Liver (tissue), 9 donors: ENCODE measurements around the gene GCN1. TPM values are rescaled to one million over a fixed set of nuclear protein-coding genes. Genes with fewer than 3 reads are reported as not detected.

Experiments
- DNase-seq: peaks from one replicate; pipeline ENCODE4 v3.0.0-alpha.2; 2017; ENCODE audit warnings: low spot score
- H3K27ac ChIP-seq, 2 donors: one replicate each; pipeline ENCODE4 v1.7.0; 2013; ENCODE audit warnings: inconsistent platforms in 2 of 2, low read length in 2 of 2, control low read depth in 1 of 2, low read depth in 1 of 2, mild to moderate bottlenecking in 1 of 2
- H3K27me3 ChIP-seq, 4 donors: one replicate each; pipeline versions ENCODE4 v1.6.1 to v1.7.0; 2013; ENCODE audit warnings: low read length in 3 of 4, inconsistent platforms in 1 of 4, mild to moderate bottlenecking in 1 of 4, moderate library complexity in 1 of 4; ENCODE audit not compliant: control insufficient read depth in 4 of 4, insufficient read depth in 4 of 4
- H3K36me3 ChIP-seq, 4 donors: one replicate each; pipeline versions ENCODE4 v1.6.1 to v1.7.0; 2013; ENCODE audit warnings: low read length in 3 of 4, mild to moderate bottlenecking in 3 of 4, low read depth in 1 of 4, moderate library complexity in 1 of 4; ENCODE audit not compliant: control insufficient read depth in 4 of 4, insufficient read depth in 3 of 4
- H3K4me1 ChIP-seq, 4 donors: one replicate each; pipeline versions ENCODE4 v1.6.1 to v1.7.0; 2013; ENCODE audit warnings: low read length in 3 of 4, mild to moderate bottlenecking in 3 of 4, moderate library complexity in 1 of 4; ENCODE audit not compliant: control insufficient read depth in 4 of 4, insufficient read depth in 4 of 4
- H3K4me3 ChIP-seq, 3 donors: one replicate each; pipeline versions ENCODE4 v1.6.1 to v1.7.0; 2013; ENCODE audit warnings: low read length in 3 of 3, control low read depth in 1 of 3, low read depth in 1 of 3, mild to moderate bottlenecking in 1 of 3
- H3K9ac ChIP-seq, 2 donors: one replicate each; pipeline ENCODE4 v1.7.0; 2013; ENCODE audit warnings: low read length in 2 of 2, mild to moderate bottlenecking in 2 of 2, moderate library complexity in 2 of 2, control low read depth in 1 of 2, low read depth in 1 of 2
- H3K9me3 ChIP-seq, 4 donors: one replicate each; pipeline versions ENCODE4 v1.6.1 to v1.7.0; 2013; ENCODE audit warnings: low read length in 3 of 4; ENCODE audit not compliant: control insufficient read depth in 4 of 4
- ATF3 ChIP-seq: IDR thresholded peaks from 2 replicates; pipeline ENCODE4 v1.6.1; 2016; ENCODE audit warnings: antibody characterized with exemption
- CTCF ChIP-seq: fragments of 150-350 bp; IDR thresholded peaks from 2 replicates; pipeline ENCODE4 v1.5.1; 2017; ENCODE audit warnings: improper control_type of control experiment, low read depth, low read length; ENCODE audit not compliant: missing input control
- EGR1 ChIP-seq, 2 donors: IDR thresholded peaks; 2 replicates each; pipeline ENCODE4 v1.6.1; 2016 to 2018; ENCODE audit warnings: antibody characterized with exemption in 2 of 2, low read depth in 2 of 2
- FOXA1 ChIP-seq: IDR thresholded peaks from 2 replicates; pipeline ENCODE4 v1.6.1; 2016; ENCODE audit warnings: antibody characterized with exemption
- FOXA2 ChIP-seq: IDR thresholded peaks from 2 replicates; pipeline ENCODE4 v1.6.1; 2016; ENCODE audit warnings: antibody characterized with exemption
- GABPA ChIP-seq, 2 donors: IDR thresholded peaks in 1 of 2; conservative IDR thresholded peaks in 1 of 2; 2 replicates each; pipeline ENCODE4 v1.6.1; 2016; ENCODE audit warnings: antibody characterized with exemption in 2 of 2, mild to moderate bottlenecking in 1 of 2, moderate library complexity in 1 of 2
- HNF4A ChIP-seq, 2 donors: conservative IDR thresholded peaks; 2 replicates each; pipeline ENCODE4 v1.6.1; 2016; ENCODE audit warnings: antibody characterized with exemption in 2 of 2, mild to moderate bottlenecking in 2 of 2
- JUND ChIP-seq, 2 donors: IDR thresholded peaks; 2 replicates each; pipeline ENCODE4 v1.6.1; 2016; ENCODE audit warnings: antibody characterized with exemption in 2 of 2
- MAX ChIP-seq: IDR thresholded peaks from 2 replicates; pipeline ENCODE4 v1.6.1; 2016; ENCODE audit warnings: antibody characterized with exemption
- NR2F2 ChIP-seq: IDR thresholded peaks from 2 replicates; pipeline ENCODE4 v1.6.1; 2016; ENCODE audit warnings: antibody characterized with exemption
- RAD21 ChIP-seq, 2 donors: IDR thresholded peaks; 2 replicates each; pipeline ENCODE4 v1.6.1; 2016; ENCODE audit warnings: antibody characterized with exemption in 2 of 2, mild to moderate bottlenecking in 2 of 2
- RXRA ChIP-seq, 2 donors: IDR thresholded peaks; 2 replicates each; pipeline ENCODE4 v1.6.1; 2017 to 2018; ENCODE audit warnings: antibody characterized with exemption in 2 of 2, mild to moderate bottlenecking in 1 of 2
- TAF1 ChIP-seq: conservative IDR thresholded peaks from 2 replicates; pipeline ENCODE4 v1.6.1; 2016; ENCODE audit warnings: antibody characterized with exemption, mild to moderate bottlenecking
- YY1 ChIP-seq: IDR thresholded peaks from 2 replicates; pipeline ENCODE4 v1.6.1; 2016; ENCODE audit warnings: antibody characterized with exemption, mild to moderate bottlenecking
- WGBS: extraction: QIAGEN DNeasy Blood & Tissue Kit; methylation state at CpG from one replicate; pipeline ENCODE4 v1.1.7; 2013; 5-methylcytosine and 5-hydroxymethylcytosine counted together
- polyA plus RNA-seq, 2 donors: library from polyadenylated mRNA; stranded (reverse) in 1 of 2; unstranded in 1 of 2; fragments of 200-250 nt in 1 of 2; fragments of >200 nt in 1 of 2; fragmentation: Nextera tagmentation in 1 of 2; extraction: Ambion mirVana in 1 of 2; gene quantifications; one replicate each; pipeline versions ENCODE4 v1.2.1 to v1.2.3, GENCODE V29; 2013 to 2015
- total RNA-seq, 2 donors: library from RNA; depleted of rRNA; stranded (reverse); fragments of >200 nt; gene quantifications; one replicate each; pipeline ENCODE4 v1.2.3, GENCODE V29; 2014
- TF ChIP-seq, protein P1 (sequence below): IDR thresholded peaks from 2 replicates; pipeline ENCODE4 v1.6.1; 2016; ENCODE audit warnings: antibody characterized with exemption, mild to moderate bottlenecking
- donor health status: healthy.
- donor health status: healthy.
- donor health status: healthy.
- donor health status: healthy.
- donor health status: healthy.

The GCN1 gene
- total and polyA plus RNA-seq, 4 donors, result 7.3 to 78.6 (median 25.8) TPM

DNA sequence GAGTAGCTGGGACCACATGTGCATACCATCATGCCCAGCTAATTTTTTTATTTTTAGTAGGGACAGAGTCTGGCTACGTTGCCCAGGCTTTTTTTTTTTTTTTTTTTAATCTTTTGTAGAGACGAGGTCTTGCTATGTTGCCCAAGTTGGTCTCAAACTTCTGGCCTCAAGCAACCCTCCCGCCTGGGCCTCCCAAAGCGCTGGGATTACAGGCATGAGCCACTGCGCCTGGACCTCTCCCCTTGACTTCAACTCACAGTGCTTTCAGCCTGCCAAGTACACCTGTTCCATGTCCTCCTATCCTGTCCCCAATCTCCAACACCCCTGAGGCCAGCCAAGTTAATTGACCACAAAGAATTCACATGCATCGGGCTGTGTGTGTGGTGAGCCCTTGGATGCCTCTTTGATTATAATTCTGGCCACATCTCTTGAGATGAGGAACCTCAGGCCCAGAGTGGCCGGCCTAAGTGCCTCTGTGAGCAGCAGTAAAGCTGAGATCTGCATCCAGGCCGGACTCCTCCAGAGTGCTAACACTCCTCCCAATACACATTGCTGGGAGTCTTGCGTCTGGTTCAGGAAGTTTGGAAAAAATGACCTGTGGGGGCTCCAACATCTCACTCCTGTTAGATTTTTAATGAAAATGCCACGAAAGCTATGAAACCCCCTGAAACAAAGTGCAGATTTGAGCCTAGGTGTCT is 84.8 kb downstream of the GCN1 start:
- Histone ChIP-seq H3K27ac (no peak overlapping the region), H3K36me3 (peaks cover 0 to 10% (median 8%) of the 10 kb centered on the region in 4 donors), H3K9me3 (no peaks in the 10 kb centered on the region), H3K4me1 (peaks cover 0 to 11% (median 4%) of the 10 kb centered on the region in 4 donors), H3K27me3 (no peaks in the 10 kb centered on the region), H3K4me3 (no peak overlapping the region), H3K9ac (no peak overlapping the region)
- TF ChIP-seq HNF4A (conservative IDR thresholded peaks at IDR 0.05) (no peak), FOXA1 (no peak), CTCF (no peak), TAF1 (no peak), YY1 (no peak), RAD21 (IDR thresholded peaks at IDR 0.05) (no peak), JUND (IDR thresholded peaks at IDR 0.05) (no peak), MAX (no peak), EGR1 (IDR thresholded peaks at IDR 0.05; ENCODE audit: low read depth in 2 of 2) (no peak), GABPA (IDR thresholded peaks at IDR 0.05 in 1 of 2, conservative IDR thresholded peaks at IDR 0.05 in 1 of 2) (no peak), RXRA (IDR thresholded peaks at IDR 0.05) (no peak), FOXA2 (no peak), ATF3 (no peak)
- TF ChIP-seq, protein P1, sequence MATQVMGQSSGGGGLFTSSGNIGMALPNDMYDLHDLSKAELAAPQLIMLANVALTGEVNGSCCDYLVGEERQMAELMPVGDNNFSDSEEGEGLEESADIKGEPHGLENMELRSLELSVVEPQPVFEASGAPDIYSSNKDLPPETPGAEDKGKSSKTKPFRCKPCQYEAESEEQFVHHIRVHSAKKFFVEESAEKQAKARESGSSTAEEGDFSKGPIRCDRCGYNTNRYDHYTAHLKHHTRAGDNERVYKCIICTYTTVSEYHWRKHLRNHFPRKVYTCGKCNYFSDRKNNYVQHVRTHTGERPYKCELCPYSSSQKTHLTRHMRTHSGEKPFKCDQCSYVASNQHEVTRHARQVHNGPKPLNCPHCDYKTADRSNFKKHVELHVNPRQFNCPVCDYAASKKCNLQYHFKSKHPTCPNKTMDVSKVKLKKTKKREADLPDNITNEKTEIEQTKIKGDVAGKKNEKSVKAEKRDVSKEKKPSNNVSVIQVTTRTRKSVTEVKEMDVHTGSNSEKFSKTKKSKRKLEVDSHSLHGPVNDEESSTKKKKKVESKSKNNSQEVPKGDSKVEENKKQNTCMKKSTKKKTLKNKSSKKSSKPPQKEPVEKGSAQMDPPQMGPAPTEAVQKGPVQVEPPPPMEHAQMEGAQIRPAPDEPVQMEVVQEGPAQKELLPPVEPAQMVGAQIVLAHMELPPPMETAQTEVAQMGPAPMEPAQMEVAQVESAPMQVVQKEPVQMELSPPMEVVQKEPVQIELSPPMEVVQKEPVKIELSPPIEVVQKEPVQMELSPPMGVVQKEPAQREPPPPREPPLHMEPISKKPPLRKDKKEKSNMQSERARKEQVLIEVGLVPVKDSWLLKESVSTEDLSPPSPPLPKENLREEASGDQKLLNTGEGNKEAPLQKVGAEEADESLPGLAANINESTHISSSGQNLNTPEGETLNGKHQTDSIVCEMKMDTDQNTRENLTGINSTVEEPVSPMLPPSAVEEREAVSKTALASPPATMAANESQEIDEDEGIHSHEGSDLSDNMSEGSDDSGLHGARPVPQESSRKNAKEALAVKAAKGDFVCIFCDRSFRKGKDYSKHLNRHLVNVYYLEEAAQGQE, result no peak
- no peak for DNase-seq
- 90% methylated on average over 10 of the region's 10 CpGs for WGBS

DNA sequence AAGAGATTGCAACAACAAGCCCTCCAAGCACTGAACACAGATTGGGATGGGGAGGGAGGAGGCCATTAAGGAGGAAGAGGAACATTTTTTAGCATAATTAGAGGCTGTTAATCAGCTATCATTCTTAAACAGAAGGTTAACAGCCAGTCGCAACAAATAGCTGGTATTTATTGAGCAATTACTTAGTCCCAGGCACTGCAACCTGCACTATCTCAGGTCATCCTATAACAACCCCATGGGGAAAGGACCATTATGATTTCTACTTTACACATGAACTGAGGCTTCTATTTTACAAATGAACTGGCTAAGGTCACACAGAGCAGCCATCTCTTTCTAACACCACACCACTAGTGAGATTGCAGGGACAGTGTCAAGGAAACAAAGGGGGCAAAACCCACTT is 88.4 kb downstream of the GCN1 start:
- WGBS, result 91% methylated on average over 1 of the region's 1 CpG
- H3K4me3 ChIP-seq, result no peak overlapping the region
- peaks cover 6 to 20% (median 13%) of the 10 kb centered on the region in 4 donors for H3K36me3 ChIP-seq
- H3K27me3 ChIP-seq, result no peaks in the 10 kb centered on the region
- H3K9me3 ChIP-seq, result no peaks in the 10 kb centered on the region
- TF ChIP-seq CTCF, result no peak
- no peak for TF ChIP-seq NR2F2
- no peak for TF ChIP-seq TAF1
- H3K9ac ChIP-seq, result no peak overlapping the region
- DNase-seq, result no peak
- no peak overlapping the region for H3K27ac ChIP-seq
- peaks cover under 1 to 18% (median 3%) of the 10 kb centered on the region in 4 donors for H3K4me1 ChIP-seq
